Central memory CD8-positive, alpha-beta T cell (primary cell): ENCODE data around the gene KLF15.

Experiments
- ATAC-seq: fragments of 150-1000 bp; cut with Tn5 transposase; replicated peaks from 2 replicates; pipeline ENCODE4 v1.10.0; 2022; ENCODE audit warnings: mild to moderate bottlenecking, moderate FRiP score, moderate number of reproducible peaks; ENCODE audit not compliant: poor library complexity, severe bottlenecking; ENCODE audit errors: extremely low read depth
- DNase-seq, 2 donors: peaks; one replicate each; pipeline ENCODE4 v3.0.0; 2021; ENCODE audit warnings: low spot score in 2 of 2
- H3K27ac Mint-ChIP-seq: one replicate; pipeline ENCODE4 v1.8.0; 2022; ENCODE audit warnings: low read depth, mild to moderate bottlenecking, moderate library complexity, mixed read lengths
- H3K27me3 Mint-ChIP-seq: one replicate; pipeline ENCODE4 v1.8.0; 2022; ENCODE audit warnings: mixed read lengths
- H3K36me3 Mint-ChIP-seq: one replicate; pipeline ENCODE4 v1.8.0; 2022; ENCODE audit warnings: mild to moderate bottlenecking, moderate library complexity, mixed read lengths; ENCODE audit not compliant: insufficient read depth
- H3K4me1 Mint-ChIP-seq: one replicate; pipeline ENCODE4 v1.8.0; 2022; ENCODE audit warnings: mixed read lengths
- H3K4me3 Mint-ChIP-seq: one replicate; pipeline ENCODE4 v1.8.0; 2022; ENCODE audit warnings: mild to moderate bottlenecking, moderate library complexity, mixed read lengths
- H3K9me3 Mint-ChIP-seq: one replicate; pipeline ENCODE4 v1.8.0; 2022; ENCODE audit warnings: mixed read lengths

KLF15 gene

DNA sequence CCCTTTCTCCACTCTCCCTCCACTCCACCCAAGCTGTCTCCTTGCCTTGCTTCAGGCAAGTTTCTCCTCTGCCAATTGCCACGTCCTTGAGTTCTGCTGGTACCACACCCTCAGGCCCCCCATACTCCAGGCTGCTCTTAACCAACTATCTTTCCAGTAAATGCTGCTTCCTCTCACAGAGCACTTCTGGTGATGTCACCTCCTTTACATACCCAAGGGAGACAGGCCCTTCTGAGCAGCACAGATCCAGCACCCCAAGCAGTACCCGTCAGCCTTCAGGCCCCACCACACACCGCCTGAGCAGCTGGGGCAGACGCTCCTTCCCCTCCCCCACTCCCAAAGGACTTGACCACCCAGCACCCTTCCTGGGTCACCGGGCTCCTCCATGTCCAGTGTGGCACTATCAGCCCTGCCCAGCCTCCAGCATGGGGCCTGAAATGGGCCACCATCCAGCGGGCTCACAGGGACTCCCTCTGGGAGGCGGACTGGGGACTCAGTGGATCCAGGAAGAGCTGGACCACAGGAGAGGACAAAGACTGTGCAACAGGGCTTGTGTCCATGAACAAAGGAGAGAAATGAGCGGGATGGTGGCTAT, 50.2 kb downstream of the KLF15 start:
- Mint-ChIP-seq H3K36me3 (peaks cover 4% of the 10 kb centered on the region), H3K27ac (no peak overlapping the region), H3K9me3 (peaks cover 15% of the 10 kb centered on the region), H3K27me3 (peaks cover 58% of the 10 kb centered on the region), H3K4me3 (no peak overlapping the region), H3K4me1 (no peaks in the 10 kb centered on the region)
- no peak for DNase-seq
- ATAC-seq = no peak

DNA sequence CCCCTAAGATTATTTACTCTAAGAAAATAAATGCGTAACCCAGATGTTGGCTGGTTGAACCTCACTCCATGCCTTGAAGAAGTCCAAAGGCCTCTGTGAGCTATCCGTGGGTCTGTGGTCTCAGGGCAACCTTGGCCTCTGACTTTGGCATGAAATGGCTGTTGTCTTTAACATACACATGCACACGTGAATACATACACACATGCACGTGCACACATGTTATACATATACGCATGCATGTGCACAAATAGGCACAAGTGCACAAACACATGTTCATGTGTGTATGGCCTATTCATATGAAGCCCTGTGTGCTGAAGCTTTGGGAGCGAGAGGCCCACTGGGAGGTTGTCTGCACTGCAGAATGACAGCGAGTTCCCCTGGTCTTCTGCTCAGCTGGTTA, 50.8 kb downstream of the KLF15 start:
- H3K36me3 Mint-ChIP-seq = peaks cover 4% of the 10 kb centered on the region
- no peak overlapping the region for H3K27ac Mint-ChIP-seq
- peaks cover 15% of the 10 kb centered on the region for H3K9me3 Mint-ChIP-seq
- no peak for ATAC-seq
- DNase-seq = no peak
- peaks cover 59% of the 10 kb centered on the region for H3K27me3 Mint-ChIP-seq
- H3K4me3 Mint-ChIP-seq = no peak overlapping the region
- H3K4me1 Mint-ChIP-seq = no peaks in the 10 kb centered on the region

DNA sequence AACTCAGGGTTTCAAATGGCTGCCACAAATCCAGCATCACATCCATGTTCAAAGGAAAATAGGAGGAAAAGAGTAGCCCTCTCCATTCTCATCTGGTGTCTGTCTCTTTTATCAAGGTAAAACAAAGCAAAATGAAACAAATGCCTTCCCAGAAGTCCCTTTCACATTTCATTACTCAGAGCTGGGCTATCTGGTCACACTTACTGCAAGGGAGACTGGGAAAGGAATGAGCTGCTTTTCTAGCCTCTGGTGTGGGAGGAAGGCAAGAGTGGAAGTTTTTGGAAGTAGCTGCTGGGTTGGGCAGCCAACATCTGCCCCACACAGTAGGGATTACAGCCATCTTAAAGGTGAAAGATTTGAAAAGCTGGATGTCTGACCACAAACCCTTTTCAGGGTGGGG, 51.8 kb downstream of the KLF15 start:
- H3K4me3 Mint-ChIP-seq = no peak overlapping the region

DNA sequence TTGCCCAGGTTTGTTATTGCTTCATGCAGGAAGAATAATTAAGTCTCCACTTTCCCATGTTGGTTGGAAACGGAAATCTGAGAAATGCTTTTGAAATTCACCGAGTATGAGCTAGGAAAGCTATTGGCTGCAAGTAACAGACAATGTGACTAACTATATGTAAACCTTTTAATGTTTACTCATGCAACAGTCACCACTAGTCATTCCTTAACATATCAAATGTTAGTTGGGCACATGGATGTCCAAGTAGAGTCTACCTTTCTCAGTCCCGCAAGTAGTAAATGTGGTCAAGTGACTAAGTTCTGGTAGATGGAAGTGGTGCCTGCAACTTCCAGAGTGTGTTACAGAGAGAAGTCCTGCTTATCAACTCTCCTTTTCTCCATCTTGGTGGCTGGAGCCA, 52.5 kb downstream of the KLF15 start:
- Mint-ChIP-seq H3K4me1 (no peaks in the 10 kb centered on the region), H3K27ac (no peak overlapping the region), H3K27me3 (peaks cover 63% of the 10 kb centered on the region), H3K9me3 (peaks cover 15% of the 10 kb centered on the region), H3K36me3 (peaks cover 4% of the 10 kb centered on the region), H3K4me3 (no peak overlapping the region)
- no peak for ATAC-seq
- no peak for DNase-seq

More for the DNA sequence above, 51.8 kb downstream of the KLF15 start:
- peaks cover 15% of the 10 kb centered on the region for H3K9me3 Mint-ChIP-seq
- peaks cover 60% of the 10 kb centered on the region for H3K27me3 Mint-ChIP-seq
- H3K27ac Mint-ChIP-seq = no peak overlapping the region
- ATAC-seq (no peak), DNase-seq (no peak)
- H3K4me1 Mint-ChIP-seq = no peaks in the 10 kb centered on the region
- H3K36me3 Mint-ChIP-seq = peaks cover 4% of the 10 kb centered on the region

DNA sequence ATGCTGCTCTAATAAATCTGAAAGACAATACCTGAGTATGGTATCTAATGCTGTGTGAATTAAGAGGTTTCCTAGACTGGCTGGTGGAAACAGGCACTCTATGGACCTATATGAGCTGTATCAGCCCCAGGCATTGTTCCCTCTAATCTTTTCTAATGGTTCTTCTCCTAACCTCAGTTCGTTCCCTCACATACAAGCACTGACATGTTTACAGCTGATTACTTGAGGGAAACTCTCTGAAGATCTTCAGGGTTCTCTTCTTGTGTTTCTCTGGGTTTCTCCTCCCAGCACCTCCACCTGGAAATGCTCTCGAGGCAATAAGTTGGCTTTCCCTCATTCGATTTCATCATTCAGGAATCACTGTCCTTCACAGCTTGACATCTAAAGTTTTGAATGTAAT, 52.9 kb downstream of the KLF15 start:
- ATAC-seq (no peak), DNase-seq (no peak)

DNA sequence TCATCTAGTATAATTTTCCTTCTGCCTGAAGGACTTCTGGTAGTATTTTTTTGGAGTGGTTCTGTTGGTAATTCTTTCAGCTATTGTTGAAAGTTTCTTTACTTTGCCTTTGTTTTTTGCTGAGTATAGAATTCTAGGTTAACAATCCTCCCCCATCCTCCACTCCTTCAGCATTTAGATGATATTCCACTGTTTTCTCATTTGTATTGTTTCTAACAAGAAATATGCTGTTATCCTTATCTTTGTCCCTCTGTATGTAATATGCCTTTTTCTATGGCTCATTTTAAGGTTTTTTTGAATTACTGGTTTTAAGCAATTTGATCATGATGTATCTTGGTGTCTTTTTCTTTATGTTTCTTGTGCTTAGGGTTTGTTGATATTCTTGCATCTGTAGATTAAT, 53.9 kb downstream of the KLF15 start:
- H3K4me3 Mint-ChIP-seq = no peak overlapping the region
- H3K27ac Mint-ChIP-seq = no peak overlapping the region
- peaks cover 53% of the 10 kb centered on the region for H3K27me3 Mint-ChIP-seq
- H3K9me3 Mint-ChIP-seq = peaks cover 15% of the 10 kb centered on the region
- no peaks in the 10 kb centered on the region for H3K4me1 Mint-ChIP-seq
- no peak for ATAC-seq
- DNase-seq = no peak
- peaks cover 2% of the 10 kb centered on the region for H3K36me3 Mint-ChIP-seq

More for the DNA sequence above, 52.9 kb downstream of the KLF15 start:
- peaks cover 63% of the 10 kb centered on the region for H3K27me3 Mint-ChIP-seq
- H3K9me3 Mint-ChIP-seq = peaks cover 15% of the 10 kb centered on the region
- no peak overlapping the region for H3K4me3 Mint-ChIP-seq
- H3K4me1 Mint-ChIP-seq = no peaks in the 10 kb centered on the region
- H3K36me3 Mint-ChIP-seq = peaks cover 4% of the 10 kb centered on the region
- no peak overlapping the region for H3K27ac Mint-ChIP-seq

DNA sequence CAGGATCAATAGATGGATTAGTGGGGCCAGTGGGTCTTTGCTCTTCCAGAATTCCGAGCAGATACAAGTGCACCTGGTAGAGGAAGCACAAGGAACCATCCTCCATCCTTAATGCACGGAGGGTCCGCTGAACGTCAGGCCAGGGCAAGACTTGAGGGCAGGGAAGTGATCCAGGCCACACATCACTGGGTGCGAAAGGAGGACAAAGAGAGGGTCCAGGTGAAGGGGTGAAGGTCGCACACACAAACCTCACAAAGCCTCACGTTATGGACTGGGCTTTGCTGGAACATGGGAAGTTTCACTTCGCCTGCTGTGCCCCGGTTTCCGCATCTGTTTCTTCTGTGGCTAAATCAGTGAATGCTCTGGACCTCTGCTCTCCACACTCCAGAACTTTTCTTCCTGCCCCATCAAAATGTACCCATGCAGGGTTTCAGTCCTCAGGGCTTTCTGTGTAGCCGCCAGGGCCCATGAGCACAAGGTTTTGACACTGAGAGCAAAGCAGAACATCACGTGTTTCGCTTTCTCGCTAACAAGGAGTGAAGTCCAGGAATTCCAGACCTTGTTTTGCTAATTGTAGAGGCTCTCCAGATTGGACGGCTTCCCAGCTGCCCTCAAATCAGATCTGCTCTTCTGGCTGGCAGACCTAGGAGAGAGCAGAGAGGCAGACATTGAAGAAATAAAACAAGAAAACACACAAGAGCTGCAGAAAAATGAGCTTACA, 56.3 kb downstream of the KLF15 start:
- Mint-ChIP-seq H3K27me3 (peaks cover 39% of the 10 kb centered on the region), H3K4me3 (no peak overlapping the region), H3K4me1 (no peaks in the 10 kb centered on the region), H3K27ac (no peak overlapping the region), H3K9me3 (peaks cover 15% of the 10 kb centered on the region), H3K36me3 (no peaks in the 10 kb centered on the region)
- DNase-seq = no peak
- ATAC-seq = no peak

DNA sequence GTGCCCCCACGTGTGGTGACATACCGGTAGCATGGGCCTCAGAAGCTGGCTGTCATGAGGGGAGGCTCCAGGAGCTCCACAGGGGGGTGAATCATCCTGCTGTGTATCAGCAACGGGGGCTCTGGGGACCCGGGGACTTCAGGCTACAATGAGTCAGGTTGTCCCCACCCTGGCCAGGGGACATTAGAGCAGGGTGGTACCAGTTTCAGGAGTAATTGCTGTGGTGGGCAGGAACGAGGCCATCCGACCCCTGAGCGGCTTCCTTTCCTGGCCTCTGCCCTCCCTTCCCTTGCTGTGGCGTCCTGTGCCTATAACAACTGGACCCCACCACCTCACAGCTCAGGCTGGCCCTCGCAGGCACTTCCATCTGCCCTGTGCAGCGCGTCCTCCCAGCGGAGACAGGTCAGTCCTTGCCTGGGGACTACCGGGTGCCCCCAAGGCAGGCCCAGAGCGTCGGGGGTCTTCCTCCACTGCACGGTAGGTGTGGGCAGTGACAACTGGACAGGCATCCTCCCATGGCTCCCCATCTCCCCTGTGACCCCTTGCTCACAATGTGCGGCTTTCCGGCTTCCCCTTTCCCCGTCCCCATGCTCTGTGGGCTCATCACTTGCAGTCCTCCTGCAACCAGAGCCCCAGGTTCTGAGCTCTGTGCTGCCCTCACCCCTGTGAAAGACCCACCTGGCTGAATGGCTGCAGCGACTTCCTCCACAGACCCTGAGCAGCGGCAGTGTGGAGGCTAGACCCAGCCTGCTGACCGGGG, 57.0 kb downstream of the KLF15 start:
- no peak overlapping the region for H3K27ac Mint-ChIP-seq
- DNase-seq (no peak), ATAC-seq (no peak)
- peaks cover 15% of the 10 kb centered on the region for H3K9me3 Mint-ChIP-seq
- no peaks in the 10 kb centered on the region for H3K36me3 Mint-ChIP-seq
- no peak overlapping the region for H3K4me3 Mint-ChIP-seq
- H3K27me3 Mint-ChIP-seq = peaks cover 39% of the 10 kb centered on the region
- H3K4me1 Mint-ChIP-seq = no peaks in the 10 kb centered on the region

DNA sequence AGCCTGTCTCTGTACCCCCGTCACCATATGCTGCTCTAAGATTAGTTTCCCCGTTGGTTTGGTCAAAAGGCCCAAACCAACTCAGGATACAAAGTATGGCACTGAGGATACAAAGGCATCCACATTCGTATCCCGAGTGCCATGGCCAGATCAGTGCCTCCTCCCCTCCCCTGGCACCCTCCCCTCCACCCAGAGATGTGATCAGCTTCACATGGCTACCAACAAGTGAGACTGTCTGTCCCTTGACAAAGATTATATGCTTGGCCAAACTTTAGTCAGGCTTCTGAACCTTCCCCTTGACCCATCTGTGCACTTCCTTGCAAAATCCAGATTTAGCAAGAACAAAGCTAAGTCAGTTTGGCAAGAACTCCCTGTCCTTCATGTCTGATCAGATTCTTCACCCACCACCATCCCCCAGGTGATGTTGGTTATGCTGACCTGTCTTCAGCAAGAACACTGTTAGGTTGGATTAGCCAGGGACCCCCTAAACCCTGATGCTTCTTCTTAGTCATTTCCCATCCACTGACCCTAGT, 61.7 kb downstream of the KLF15 start:
- H3K36me3 Mint-ChIP-seq = no peaks in the 10 kb centered on the region
- H3K9me3 Mint-ChIP-seq = no peaks in the 10 kb centered on the region
- DNase-seq (no peak), ATAC-seq (no peak)
- H3K4me3 Mint-ChIP-seq = no peak overlapping the region
- H3K27ac Mint-ChIP-seq = no peak overlapping the region
- no peaks in the 10 kb centered on the region for H3K4me1 Mint-ChIP-seq
- peaks cover 32% of the 10 kb centered on the region for H3K27me3 Mint-ChIP-seq

DNA sequence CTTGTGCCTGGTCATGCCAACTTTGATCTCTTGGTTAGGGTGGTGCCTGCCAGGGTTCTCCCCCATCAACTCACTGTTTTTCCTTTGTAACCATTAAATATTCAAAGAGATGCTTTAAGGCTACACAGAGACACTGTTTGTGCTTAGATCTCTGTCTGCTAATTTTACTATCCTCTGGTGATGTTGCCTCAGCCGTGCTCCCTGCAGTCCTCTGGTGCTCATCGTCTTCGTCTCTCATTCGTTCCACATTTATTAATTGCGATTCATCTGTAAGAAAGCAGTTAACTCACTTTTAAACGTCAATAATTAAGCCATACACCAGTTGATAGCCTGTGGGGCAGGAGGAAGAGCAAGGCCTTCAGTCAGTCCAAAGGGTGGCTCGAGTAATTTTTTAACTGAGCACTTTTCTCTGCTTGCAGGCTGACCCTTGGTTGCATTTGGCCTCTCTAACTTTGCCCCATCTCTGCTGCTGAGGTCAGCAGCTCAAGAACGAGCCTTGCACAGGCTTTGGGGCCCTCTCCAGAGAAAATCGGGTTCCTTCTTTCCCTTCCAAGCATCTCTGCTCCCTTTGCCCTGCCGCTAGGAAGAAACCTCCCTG, 62.9 kb downstream of the KLF15 start:
- Mint-ChIP-seq H3K4me3 (no peak overlapping the region), H3K36me3 (no peaks in the 10 kb centered on the region), H3K9me3 (no peaks in the 10 kb centered on the region), H3K27me3 (peaks cover 39% of the 10 kb centered on the region), H3K27ac (no peak overlapping the region), H3K4me1 (no peaks in the 10 kb centered on the region)
- ATAC-seq = no peak
- no peak for DNase-seq

DNA sequence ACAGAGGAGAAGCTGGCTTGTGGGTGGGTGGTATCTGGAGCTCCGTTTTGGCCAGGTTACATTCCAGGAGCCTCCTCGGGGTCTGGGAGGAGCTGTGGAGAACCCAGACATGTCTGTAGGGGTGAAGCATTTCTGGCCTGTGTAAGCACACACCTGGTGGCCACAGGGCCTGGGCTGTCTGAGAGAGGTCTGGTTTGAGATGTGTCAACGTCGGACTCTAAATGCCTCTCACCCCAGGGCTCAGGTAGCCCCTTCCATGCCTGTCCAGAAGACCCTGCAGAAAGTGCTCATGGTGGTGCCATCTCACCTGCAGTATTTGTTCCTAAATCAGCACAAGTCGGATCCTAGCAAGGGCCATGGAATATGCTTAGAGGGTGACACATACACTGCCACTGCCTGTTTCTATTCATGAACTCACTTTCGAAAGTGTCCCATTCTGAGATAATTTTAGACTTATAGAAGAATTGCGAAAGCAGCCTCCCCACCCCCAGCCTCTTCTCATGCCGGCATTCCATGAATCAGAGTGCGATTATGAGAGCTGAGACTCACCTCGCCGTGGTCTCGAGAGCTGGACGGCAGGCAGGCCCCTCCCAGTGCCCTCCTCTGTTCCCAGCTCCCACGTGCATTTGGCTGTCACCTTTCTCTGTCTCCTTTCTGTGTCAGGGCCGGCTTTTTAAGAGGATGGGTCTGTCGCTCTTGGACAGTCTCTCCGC, 63.7 kb downstream of the KLF15 start:
- no peak for ATAC-seq
- no peaks in the 10 kb centered on the region for H3K9me3 Mint-ChIP-seq
- H3K27ac Mint-ChIP-seq = no peak overlapping the region
- no peaks in the 10 kb centered on the region for H3K36me3 Mint-ChIP-seq
- peak in 1 of 2 donors; percentile 5 for DNase-seq
- H3K27me3 Mint-ChIP-seq = peaks cover 45% of the 10 kb centered on the region
- no peak overlapping the region for H3K4me3 Mint-ChIP-seq
- no peaks in the 10 kb centered on the region for H3K4me1 Mint-ChIP-seq
